NCI-H1105 (cell line): ENCODE results near the gene SLC35A3.

Experiments
- DNase-seq: peaks from one replicate; lab custom pipeline; 2025; lab: John Stamatoyannopoulos, UW

SLC35A3 gene

GRCh38 chr1:100077531-100077930 is 107.7 kb downstream of the SLC35A3 start:
- DNase-seq: no peak

DNA sequence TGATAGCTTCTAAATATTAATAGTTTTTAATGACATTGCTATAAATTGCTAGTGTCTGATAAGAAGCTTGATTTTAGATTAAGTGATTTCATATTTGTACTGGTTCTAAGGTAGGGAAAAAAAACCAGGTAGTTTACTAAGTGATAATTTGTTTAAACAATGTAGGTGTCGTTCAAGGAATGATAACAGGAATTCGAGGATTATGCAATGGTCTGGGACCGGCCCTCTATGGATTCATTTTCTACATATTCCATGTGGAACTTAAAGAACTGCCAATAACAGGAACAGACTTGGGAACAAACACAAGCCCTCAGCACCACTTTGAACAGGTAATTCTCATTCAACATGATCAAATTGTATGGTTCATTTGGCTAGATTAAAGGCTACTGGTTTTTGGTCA is 110.5 kb downstream of the SLC35A3 start:
- DNase-seq: no peak
